ENCODE results near the gene LYZL6.

GRCh38 chr17:35898283-35899070 is 45.0 kb downstream of the LYZL6 start:
- no peak for TF ChIP-seq CTCF (IDR thresholded peaks at IDR 0.05; ENCODE audit: low read depth, low read length, poor library complexity, severe bottlenecking)
- no peak for TF ChIP-seq EZH2phosphoT487 (IDR thresholded peaks at IDR 0.05; ENCODE audit: borderline replicate concordance, low read length)

Data from DOHH2 (cell line).